ENCODE data around the gene REC8. TPM values are rescaled to one million over a fixed set of nuclear protein-coding genes. Genes with fewer than 3 reads are reported as not detected.

The REC8 gene
- total RNA-seq, 1 donor from 2014 or later = 46.4 TPM

DNA sequence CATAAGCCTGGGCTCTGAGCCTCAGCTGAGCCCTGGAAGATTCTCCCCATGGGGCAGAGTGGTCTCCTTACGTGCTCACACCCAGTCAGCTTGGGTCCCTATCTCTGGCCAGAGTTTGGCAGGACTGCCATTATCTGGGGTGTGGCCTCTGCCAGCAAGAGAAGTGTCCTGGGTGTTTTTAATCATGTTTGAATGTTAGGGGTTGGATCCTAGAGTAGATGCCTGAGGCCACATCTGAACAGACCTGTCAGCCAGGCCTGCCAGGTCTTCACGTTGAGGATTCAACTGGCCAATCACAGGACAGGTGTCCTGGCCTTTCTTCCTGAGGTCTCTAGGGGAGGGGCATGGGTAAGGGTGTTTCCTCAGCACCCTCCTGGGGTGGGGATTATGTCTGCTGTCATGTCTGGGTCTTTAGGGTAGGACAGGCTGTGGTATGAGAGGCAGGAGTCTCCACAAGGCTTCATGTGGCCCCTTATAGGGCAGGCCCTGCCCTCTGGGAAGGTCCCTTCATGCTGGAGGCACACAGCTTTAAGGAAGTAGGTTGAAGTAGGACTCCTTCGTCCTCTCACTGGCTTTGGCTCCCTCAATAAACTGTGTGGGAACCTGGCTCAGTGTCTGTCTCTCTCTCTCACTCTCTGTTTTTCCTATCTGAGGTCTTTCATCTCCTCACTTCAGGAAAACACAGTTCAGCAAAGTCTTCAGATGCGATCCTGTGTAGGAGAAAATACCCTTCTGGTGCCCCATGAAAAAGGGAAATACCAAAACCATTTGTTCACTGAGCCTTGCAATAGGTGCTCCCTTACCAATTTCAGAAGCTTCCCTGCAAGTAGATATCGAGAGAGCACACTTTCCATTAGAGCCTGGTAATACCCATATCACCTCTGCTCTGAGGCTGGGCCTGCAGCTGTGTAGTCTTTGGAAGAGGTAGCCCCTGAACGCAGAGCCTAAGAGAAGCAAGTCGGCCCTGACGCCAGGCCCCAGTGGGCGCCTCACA, 48.2 kb upstream of the REC8 start:
- H3K9ac ChIP-seq (ENCODE audit: low read length) = no peak overlapping the region
- no peak for DNase-seq (ENCODE audit: low read depth)
- no peaks in the 10 kb centered on the region for H3K9me3 Mint-ChIP-seq (ENCODE audit: unreplicated experiment)
- H3K36me3 ChIP-seq (ENCODE audit: insufficient read depth, low read length) = peaks cover 21% of the 10 kb centered on the region
- FAIRE-seq = no peak
- H3K79me2 ChIP-seq (ENCODE audit: insufficient read depth, low read length) = no peaks in the 10 kb centered on the region
- no peak overlapping the region for H3K4me2 ChIP-seq (ENCODE audit: low read length)
- no peaks in the 10 kb centered on the region for H3K4me1 ChIP-seq (ENCODE audit: insufficient read depth, low read length)
- H3K4me1 Mint-ChIP-seq (ENCODE audit: low read depth, unreplicated experiment) = no peaks in the 10 kb centered on the region
- H3K27me3 Mint-ChIP-seq (ENCODE audit: low read depth, unreplicated experiment) = no peaks in the 10 kb centered on the region
- no peak overlapping the region for H3K4me3 ChIP-seq (ENCODE audit: insufficient read depth, low read depth, low read length)
- no peak overlapping the region for H3K27ac ChIP-seq (ENCODE audit: low read depth, low read length)
- peaks cover 24% of the 10 kb centered on the region for H3K36me3 Mint-ChIP-seq (ENCODE audit: low read depth, unreplicated experiment)
- no peaks in the 10 kb centered on the region for H3K9me3 ChIP-seq (ENCODE audit: insufficient read depth, low read depth, low read length)
- H4K20me1 ChIP-seq (ENCODE audit: insufficient read depth, low read length) = no peaks in the 10 kb centered on the region
- no peak overlapping the region for H3K27ac Mint-ChIP-seq (ENCODE audit: unreplicated experiment)
- H2AFZ ChIP-seq (ENCODE audit: low read depth, low read length) = no peak overlapping the region
- no peak overlapping the region for H3K4me3 Mint-ChIP-seq (ENCODE audit: unreplicated experiment)
- no peaks in the 10 kb centered on the region for H3K27me3 ChIP-seq (ENCODE audit: insufficient read depth, low read length)
- TF ChIP-seq, protein P1, sequence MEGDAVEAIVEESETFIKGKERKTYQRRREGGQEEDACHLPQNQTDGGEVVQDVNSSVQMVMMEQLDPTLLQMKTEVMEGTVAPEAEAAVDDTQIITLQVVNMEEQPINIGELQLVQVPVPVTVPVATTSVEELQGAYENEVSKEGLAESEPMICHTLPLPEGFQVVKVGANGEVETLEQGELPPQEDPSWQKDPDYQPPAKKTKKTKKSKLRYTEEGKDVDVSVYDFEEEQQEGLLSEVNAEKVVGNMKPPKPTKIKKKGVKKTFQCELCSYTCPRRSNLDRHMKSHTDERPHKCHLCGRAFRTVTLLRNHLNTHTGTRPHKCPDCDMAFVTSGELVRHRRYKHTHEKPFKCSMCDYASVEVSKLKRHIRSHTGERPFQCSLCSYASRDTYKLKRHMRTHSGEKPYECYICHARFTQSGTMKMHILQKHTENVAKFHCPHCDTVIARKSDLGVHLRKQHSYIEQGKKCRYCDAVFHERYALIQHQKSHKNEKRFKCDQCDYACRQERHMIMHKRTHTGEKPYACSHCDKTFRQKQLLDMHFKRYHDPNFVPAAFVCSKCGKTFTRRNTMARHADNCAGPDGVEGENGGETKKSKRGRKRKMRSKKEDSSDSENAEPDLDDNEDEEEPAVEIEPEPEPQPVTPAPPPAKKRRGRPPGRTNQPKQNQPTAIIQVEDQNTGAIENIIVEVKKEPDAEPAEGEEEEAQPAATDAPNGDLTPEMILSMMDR (IDR thresholded peaks at IDR 0.05; ENCODE audit: insufficient read depth, low read depth, low read length) = no peak
- TF ChIP-seq EZH2 (IDR thresholded peaks at IDR 0.05; ENCODE audit: insufficient read depth, low read length) = no peak

DNA sequence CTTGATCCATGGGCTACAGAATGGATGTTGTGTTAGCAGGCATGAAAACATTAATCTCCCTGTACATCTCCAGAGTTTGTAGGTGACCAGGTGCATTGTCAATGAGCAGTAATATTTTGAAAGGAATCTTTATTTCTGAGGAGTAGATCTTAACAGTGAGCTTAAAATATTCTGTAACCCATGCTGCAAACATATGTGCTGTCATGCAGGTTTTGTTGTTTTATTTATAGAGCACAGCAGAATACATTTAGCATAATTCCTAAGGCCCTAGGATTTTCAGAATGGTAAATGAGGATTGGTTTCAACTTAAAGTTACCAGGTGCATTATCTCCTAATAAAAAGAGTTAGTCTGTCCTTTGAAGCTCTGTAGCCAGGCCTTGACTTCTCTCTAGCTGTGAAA, 44.9 kb upstream of the REC8 start:
- no peak for DNase-seq (ENCODE audit: low read depth)
- TF ChIP-seq EZH2 (IDR thresholded peaks at IDR 0.05; ENCODE audit: insufficient read depth, low read length) = no peak
- TF ChIP-seq, protein P1 (IDR thresholded peaks at IDR 0.05; ENCODE audit: insufficient read depth, low read depth, low read length) = no peak
- Mint-ChIP-seq H3K27ac (ENCODE audit: unreplicated experiment) (no peak overlapping the region), H3K4me1 (ENCODE audit: low read depth, unreplicated experiment) (peaks cover 2% of the 10 kb centered on the region), H3K4me3 (ENCODE audit: unreplicated experiment) (no peak overlapping the region), H3K36me3 (ENCODE audit: low read depth, unreplicated experiment) (peaks cover 13% of the 10 kb centered on the region), H3K9me3 (ENCODE audit: unreplicated experiment) (no peaks in the 10 kb centered on the region), H3K27me3 (ENCODE audit: low read depth, unreplicated experiment) (peaks cover 6% of the 10 kb centered on the region)
- Histone ChIP-seq H3K4me2 (ENCODE audit: low read length) (no peak overlapping the region), H3K9ac (ENCODE audit: low read length) (no peak overlapping the region), H2AFZ (ENCODE audit: low read depth, low read length) (no peak overlapping the region), H3K27ac (ENCODE audit: low read depth, low read length) (no peak overlapping the region), H4K20me1 (ENCODE audit: insufficient read depth, low read length) (no peaks in the 10 kb centered on the region), H3K9me3 (ENCODE audit: insufficient read depth, low read depth, low read length) (no peaks in the 10 kb centered on the region), H3K36me3 (ENCODE audit: insufficient read depth, low read length) (peaks cover under 1% of the 10 kb centered on the region), H3K4me1 (ENCODE audit: insufficient read depth, low read length) (no peaks in the 10 kb centered on the region), H3K79me2 (ENCODE audit: insufficient read depth, low read length) (no peaks in the 10 kb centered on the region), H3K4me3 (ENCODE audit: insufficient read depth, low read depth, low read length) (no peak overlapping the region), H3K27me3 (ENCODE audit: insufficient read depth, low read length) (no peaks in the 10 kb centered on the region)
- no peak for FAIRE-seq

DNA sequence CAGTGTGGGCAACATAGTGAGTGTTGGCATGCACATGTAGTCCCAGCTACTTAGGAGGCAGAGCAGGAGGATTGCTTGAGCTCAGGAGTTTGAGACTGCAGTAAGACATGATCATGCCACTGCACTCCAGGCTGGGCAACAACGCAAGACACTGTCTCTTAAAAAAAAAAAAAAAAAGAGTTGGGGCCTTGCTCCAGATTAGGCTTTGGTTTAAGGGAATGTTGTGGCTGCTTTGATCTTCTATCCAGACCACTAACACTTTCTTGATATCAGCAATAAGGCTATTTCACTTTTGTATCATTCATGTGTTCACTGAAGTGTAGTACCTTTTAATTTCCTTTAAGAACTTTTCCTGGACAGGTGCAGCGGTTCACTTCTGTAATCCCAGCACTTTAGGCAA, 44.2 kb upstream of the REC8 start:
- H3K27ac ChIP-seq (ENCODE audit: low read depth, low read length) = no peak overlapping the region
- no peak for TF ChIP-seq EZH2 (IDR thresholded peaks at IDR 0.05; ENCODE audit: insufficient read depth, low read length)
- TF ChIP-seq, protein P1 (IDR thresholded peaks at IDR 0.05; ENCODE audit: insufficient read depth, low read depth, low read length) = no peak
- H3K4me3 ChIP-seq (ENCODE audit: insufficient read depth, low read depth, low read length) = no peak overlapping the region
- no peaks in the 10 kb centered on the region for H3K9me3 Mint-ChIP-seq (ENCODE audit: unreplicated experiment)
- H3K27me3 Mint-ChIP-seq (ENCODE audit: low read depth, unreplicated experiment) = peaks cover 8% of the 10 kb centered on the region
- H3K4me2 ChIP-seq (ENCODE audit: low read length) = no peak overlapping the region
- H3K4me1 ChIP-seq (ENCODE audit: insufficient read depth, low read length) = no peaks in the 10 kb centered on the region
- no peak overlapping the region for H2AFZ ChIP-seq (ENCODE audit: low read depth, low read length)
- no peak for FAIRE-seq
- H4K20me1 ChIP-seq (ENCODE audit: insufficient read depth, low read length) = no peaks in the 10 kb centered on the region
- H3K27ac Mint-ChIP-seq (ENCODE audit: unreplicated experiment) = no peak overlapping the region
- peaks cover 2% of the 10 kb centered on the region for H3K4me1 Mint-ChIP-seq (ENCODE audit: low read depth, unreplicated experiment)
- H3K9ac ChIP-seq (ENCODE audit: low read length) = no peak overlapping the region
- no peaks in the 10 kb centered on the region for H3K27me3 ChIP-seq (ENCODE audit: insufficient read depth, low read length)
- DNase-seq (ENCODE audit: low read depth) = no peak
- no peaks in the 10 kb centered on the region for H3K36me3 ChIP-seq (ENCODE audit: insufficient read depth, low read length)
- no peak overlapping the region for H3K4me3 Mint-ChIP-seq (ENCODE audit: unreplicated experiment)
- no peaks in the 10 kb centered on the region for H3K79me2 ChIP-seq (ENCODE audit: insufficient read depth, low read length)
- H3K36me3 Mint-ChIP-seq (ENCODE audit: low read depth, unreplicated experiment) = peaks cover 10% of the 10 kb centered on the region
- H3K9me3 ChIP-seq (ENCODE audit: insufficient read depth, low read depth, low read length) = no peaks in the 10 kb centered on the region
